Thyroid gland (tissue), 4 donors: ENCODE data around the gene KIDINS220.

Source experiments
- CTCF ChIP-seq, 6 experiments: fragments of 200-600 bp in 3 of 6; fragments of 450-650 bp in 3 of 6; sonication (generic) in 3 of 6; IDR thresholded peaks; one replicate each; pipeline ENCODE4 v1.5.1; 2016 to 2019; ENCODE audit warnings: antibody characterized with exemption in 6 of 6, mild to moderate bottlenecking in 2 of 6, inconsistent platforms in 1 of 6, moderate library complexity in 1 of 6
- POLR2A ChIP-seq, 2 donors: fragments of 450-650 bp; IDR thresholded peaks; one replicate each; pipeline ENCODE4 v1.6.1; 2017; ENCODE audit warnings: antibody characterized with exemption in 2 of 2, mild to moderate bottlenecking in 2 of 2, moderate library complexity in 1 of 2

GRCh38 chr2:8699839-8700238, 137.6 kb downstream of the KIDINS220 start:
- TF ChIP-seq CTCF (IDR thresholded peaks at IDR 0.05), result no peak
- TF ChIP-seq POLR2A (IDR thresholded peaks at IDR 0.05), result no peak
